GM23338 (cell line): ENCODE data around the gene GAL3ST2. TPM values are rescaled to one million over a fixed set of nuclear protein-coding genes. Genes with fewer than 3 reads are reported as not detected.

ENCODE experiments used
- ATAC-seq: fragments of 200-7000 bp; cut with Tn5 transposase; 3 replicates; pipeline ENCODE4 v1.9.1; 2020
- DNase-seq: peaks from one replicate; pipeline ENCODE4 v3.0.0-alpha.2; 2015; ENCODE audit warnings: low spot score
- H2AFZ ChIP-seq: fragments of 200-600 bp; sonication (generic); 2 replicates; pipeline ENCODE4 v1.8.0; 2016; ENCODE audit warnings: antibody characterized with exemption, mild to moderate bottlenecking, moderate library complexity
- H3F3A ChIP-seq: fragments of 200-600 bp; sonication (generic); replicated peaks from 2 replicates; pipeline ENCODE4 v1.8.0; 2017; ENCODE audit warnings: antibody characterized with exemption, mixed run types, low read depth
- H3K27ac ChIP-seq: fragments of 200-600 bp; sonication (generic); 2 replicates; pipeline ENCODE4 v1.6.1; 2016; ENCODE audit warnings: low read depth
- H3K27me3 ChIP-seq: fragments of 200-600 bp; sonication (generic); 2 replicates; pipeline ENCODE4 v1.8.0; 2016; ENCODE audit warnings: mild to moderate bottlenecking, mixed run types, moderate library complexity; ENCODE audit not compliant: insufficient read depth
- H3K36me3 ChIP-seq: fragments of 200-600 bp; sonication (generic); 2 replicates; pipeline ENCODE4 v1.8.0; 2016; ENCODE audit warnings: mild to moderate bottlenecking; ENCODE audit not compliant: insufficient read depth
- H3K4me1 ChIP-seq: fragments of 200-600 bp; sonication (generic); 2 replicates; pipeline ENCODE4 v1.8.0; 2016; ENCODE audit warnings: mild to moderate bottlenecking, moderate library complexity; ENCODE audit not compliant: insufficient read depth
- H3K4me2 ChIP-seq: fragments of 200-600 bp; sonication (generic); 2 replicates; pipeline ENCODE4 v1.7.1; 2017; ENCODE audit warnings: mixed run types
- H3K4me3 ChIP-seq: fragments of 200-600 bp; sonication (generic); 2 replicates; pipeline ENCODE4 v1.6.1; 2016; ENCODE audit warnings: mixed run types
- H3K79me2 ChIP-seq: fragments of 200-600 bp; sonication (generic); replicated peaks from 2 replicates; pipeline ENCODE4 v1.8.0; 2017; ENCODE audit warnings: mild to moderate bottlenecking; ENCODE audit not compliant: insufficient read depth
- H3K9me2 ChIP-seq: fragments of 200-600 bp; sonication (generic); 2 replicates; pipeline ENCODE4 v1.8.0; 2017; ENCODE audit not compliant: insufficient read depth
- H4K20me1 ChIP-seq: fragments of 200-600 bp; sonication (generic); replicated peaks from 2 replicates; pipeline ENCODE4 v1.8.0; 2017; ENCODE audit warnings: mild to moderate bottlenecking; ENCODE audit not compliant: insufficient read depth
- H3K27ac Mint-ChIP-seq: 2 replicates; pipeline ENCODE4 v1.8.0; 2020; ENCODE audit warnings: inconsistent platforms, mild to moderate bottlenecking, moderate library complexity, mixed read lengths
- H3K27me3 Mint-ChIP-seq: 3 replicates; pipeline ENCODE4 v1.8.0; 2022; ENCODE audit warnings: low read depth, mild to moderate bottlenecking, moderate library complexity, mixed read lengths, inconsistent platforms; ENCODE audit not compliant: insufficient read depth, poor library complexity
- H3K36me3 Mint-ChIP-seq: 3 replicates; pipeline ENCODE4 v1.8.0; 2021; ENCODE audit warnings: low read depth, mild to moderate bottlenecking, inconsistent platforms, moderate library complexity, mixed read lengths
- H3K4me1 Mint-ChIP-seq: 3 replicates; pipeline ENCODE4 v1.8.0; 2020; ENCODE audit warnings: mild to moderate bottlenecking, inconsistent platforms, mixed read lengths
- H3K4me3 Mint-ChIP-seq: 3 replicates; pipeline ENCODE4 v1.8.0; 2021; ENCODE audit warnings: moderate library complexity, mild to moderate bottlenecking, inconsistent platforms, mixed read lengths
- H3K9me3 Mint-ChIP-seq: 3 replicates; pipeline ENCODE4 v1.8.0; 2020; ENCODE audit warnings: moderate library complexity, mild to moderate bottlenecking, inconsistent platforms, mixed read lengths
- CREB1 ChIP-seq: fragments of 250-450 bp; sonication (Bioruptor Pico); IDR thresholded peaks from 2 replicates; pipeline ENCODE4 v1.5.0; 2020; ENCODE audit warnings: low read depth, mild to moderate bottlenecking, moderate library complexity
- CTCF ChIP-seq, 2 experiments: fragments of 200-600 bp in 1 of 2; sonication (generic) in 1 of 2; conservative IDR thresholded peaks; 2 replicates each; pipeline versions ENCODE4 v1.5.1 to v1.6.1; 2016 to 2017; ENCODE audit warnings: antibody characterized with exemption in 2 of 2, low read depth in 2 of 2, mild to moderate bottlenecking in 2 of 2, moderate library complexity in 1 of 2
- EZH2 ChIP-seq: fragments of 200-600 bp; sonication (generic); IDR thresholded peaks from one replicate; pipeline ENCODE4 v1.8.0; 2017; ENCODE audit warnings: antibody characterized with exemption, mild to moderate bottlenecking, low read depth; ENCODE audit not compliant: unreplicated experiment
- EZH2phosphoT487 ChIP-seq: fragments of 200-600 bp; sonication (generic); IDR thresholded peaks from one replicate; pipeline ENCODE4 v1.8.1; 2018; ENCODE audit warnings: antibody characterized with exemption; ENCODE audit not compliant: unreplicated experiment
- JUNB ChIP-seq: IDR thresholded peaks from one replicate; pipeline ENCODE4 v1.6.1; 2016; ENCODE audit warnings: antibody characterized with exemption; ENCODE audit not compliant: unreplicated experiment
- NANOG ChIP-seq: IDR thresholded peaks from 2 replicates; pipeline ENCODE4 v1.6.1; 2016; ENCODE audit warnings: antibody characterized with exemption, borderline replicate concordance
- POLR2AphosphoS5 ChIP-seq: IDR thresholded peaks from 2 replicates; pipeline ENCODE4 v1.6.1; 2016; ENCODE audit warnings: antibody characterized with exemption, low read depth
- STAT1 ChIP-seq: IDR thresholded peaks from one replicate; pipeline ENCODE4 v1.6.1; 2016; ENCODE audit warnings: antibody characterized with exemption; ENCODE audit not compliant: unreplicated experiment
- ZNF114 ChIP-seq: fragments of 250-450 bp; sonication (Bioruptor Pico); IDR thresholded peaks from 2 replicates; pipeline ENCODE4 v1.5.0; 2020; ENCODE audit warnings: mild to moderate bottlenecking, moderate library complexity
- ZNF331 ChIP-seq: fragments of 250-450 bp; sonication (Bioruptor Pico); IDR thresholded peaks from 2 replicates; pipeline ENCODE4 v1.5.0; 2020; ENCODE audit warnings: low read depth, mild to moderate bottlenecking, moderate library complexity
- polyA plus RNA-seq: library from polyadenylated mRNA; unstranded; fragments of >200 nt; fragmentation: Nextera tagmentation; extraction: Ambion mirVana; gene quantifications from 2 replicates; pipeline ENCODE4 v1.2.1, GENCODE V29; 2016
- total RNA-seq: library from RNA; depleted of rRNA; stranded (reverse); fragments of >200 nt; shearing (Covaris generic); gene quantifications from 2 replicates; pipeline ENCODE4 v1.2.3, GENCODE V29; 2014
- TF ChIP-seq, protein P1 (sequence below): IDR thresholded peaks from one replicate; pipeline ENCODE4 v1.6.1; 2018; ENCODE audit warnings: antibody characterized with exemption; ENCODE audit not compliant: unreplicated experiment
- TF ChIP-seq, protein P2 (sequence below): fragments of 250-450 bp; sonication (Bioruptor Pico); IDR thresholded peaks from 2 replicates; pipeline ENCODE4 v1.5.0; 2020; ENCODE audit warnings: mild to moderate bottlenecking, moderate library complexity
- TF ChIP-seq, protein P3 (sequence below): IDR thresholded peaks from 2 replicates; pipeline ENCODE4 v1.6.1; 2016; ENCODE audit warnings: antibody characterized with exemption

GAL3ST2 gene
- total and polyA plus RNA-seq, 2 experiments from 2014 or later = 0.19 to 0.24 TPM

DNA sequence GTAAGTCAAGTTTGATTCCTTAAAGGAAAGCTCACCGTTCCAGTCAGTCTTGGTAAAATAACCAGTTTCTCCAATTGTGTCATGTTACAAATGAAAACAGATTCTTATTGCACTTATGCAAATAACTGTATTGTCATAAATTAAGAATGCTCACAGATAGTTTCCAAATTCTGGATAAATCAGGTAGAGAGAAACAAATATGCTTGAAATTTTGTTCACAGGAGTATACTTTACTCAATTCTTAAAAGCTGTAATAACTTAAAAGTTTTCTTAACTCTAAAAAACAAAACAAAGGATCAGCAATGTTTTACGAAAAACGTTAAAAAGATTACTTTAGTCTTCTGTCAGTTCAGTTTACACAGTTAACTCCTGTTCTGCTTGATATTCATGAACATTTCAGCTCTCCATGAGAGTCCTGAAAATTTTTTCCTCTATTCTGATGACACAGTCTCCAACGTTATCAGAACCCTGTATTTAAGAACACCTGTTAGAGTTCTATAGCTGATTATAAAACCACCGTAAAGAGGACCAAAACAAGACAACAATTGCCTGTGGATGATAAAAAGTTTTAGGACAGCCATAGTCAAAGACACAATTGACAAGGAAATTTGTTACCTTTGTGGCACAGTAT lies 4.4 kb downstream of the GAL3ST2 start:
- Mint-ChIP-seq H3K36me3 (peaks cover 20% of the 10 kb centered on the region), H3K27ac (no peak overlapping the region), H3K4me1 (peaks cover 18% of the 10 kb centered on the region), H3K27me3 (peaks cover 11% of the 10 kb centered on the region), H3K9me3 (peaks cover 53% of the 10 kb centered on the region), H3K4me3 (no peak overlapping the region)
- Histone ChIP-seq H2AFZ (no peak overlapping the region), H3F3A (no peaks in the 10 kb centered on the region), H3K79me2 (no peaks in the 10 kb centered on the region), H3K4me3 (no peak overlapping the region), H3K27me3 (no peaks in the 10 kb centered on the region), H3K27ac (no peak overlapping the region), H3K4me1 (peaks cover 13% of the 10 kb centered on the region; the same call in 1 of the 2 replicates), H3K36me3 (peaks cover 7% of the 10 kb centered on the region; the same call in 1 of the 2 replicates), H3K4me2 (no peak overlapping the region), H3K9me2 (no peaks in the 10 kb centered on the region), H4K20me1 (no peaks in the 10 kb centered on the region)
- no peak for DNase-seq
- ATAC-seq = no peak
- TF ChIP-seq ZNF114 (no peak), ZNF331 (CRISPR knock-in tag) (no peak), NANOG (no peak), EZH2 (no peak), JUNB (no peak), STAT1 (no peak), CTCF (conservative IDR thresholded peaks at IDR 0.05; ENCODE audit: low read depth in 2 of 2) (no peak), CREB1 (CRISPR knock-in tag) (no peak), EZH2phosphoT487 (no peak), POLR2AphosphoS5 (no peak)
- TF ChIP-seq, protein P1, sequence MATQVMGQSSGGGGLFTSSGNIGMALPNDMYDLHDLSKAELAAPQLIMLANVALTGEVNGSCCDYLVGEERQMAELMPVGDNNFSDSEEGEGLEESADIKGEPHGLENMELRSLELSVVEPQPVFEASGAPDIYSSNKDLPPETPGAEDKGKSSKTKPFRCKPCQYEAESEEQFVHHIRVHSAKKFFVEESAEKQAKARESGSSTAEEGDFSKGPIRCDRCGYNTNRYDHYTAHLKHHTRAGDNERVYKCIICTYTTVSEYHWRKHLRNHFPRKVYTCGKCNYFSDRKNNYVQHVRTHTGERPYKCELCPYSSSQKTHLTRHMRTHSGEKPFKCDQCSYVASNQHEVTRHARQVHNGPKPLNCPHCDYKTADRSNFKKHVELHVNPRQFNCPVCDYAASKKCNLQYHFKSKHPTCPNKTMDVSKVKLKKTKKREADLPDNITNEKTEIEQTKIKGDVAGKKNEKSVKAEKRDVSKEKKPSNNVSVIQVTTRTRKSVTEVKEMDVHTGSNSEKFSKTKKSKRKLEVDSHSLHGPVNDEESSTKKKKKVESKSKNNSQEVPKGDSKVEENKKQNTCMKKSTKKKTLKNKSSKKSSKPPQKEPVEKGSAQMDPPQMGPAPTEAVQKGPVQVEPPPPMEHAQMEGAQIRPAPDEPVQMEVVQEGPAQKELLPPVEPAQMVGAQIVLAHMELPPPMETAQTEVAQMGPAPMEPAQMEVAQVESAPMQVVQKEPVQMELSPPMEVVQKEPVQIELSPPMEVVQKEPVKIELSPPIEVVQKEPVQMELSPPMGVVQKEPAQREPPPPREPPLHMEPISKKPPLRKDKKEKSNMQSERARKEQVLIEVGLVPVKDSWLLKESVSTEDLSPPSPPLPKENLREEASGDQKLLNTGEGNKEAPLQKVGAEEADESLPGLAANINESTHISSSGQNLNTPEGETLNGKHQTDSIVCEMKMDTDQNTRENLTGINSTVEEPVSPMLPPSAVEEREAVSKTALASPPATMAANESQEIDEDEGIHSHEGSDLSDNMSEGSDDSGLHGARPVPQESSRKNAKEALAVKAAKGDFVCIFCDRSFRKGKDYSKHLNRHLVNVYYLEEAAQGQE = no peak
- TF ChIP-seq, protein P2, sequence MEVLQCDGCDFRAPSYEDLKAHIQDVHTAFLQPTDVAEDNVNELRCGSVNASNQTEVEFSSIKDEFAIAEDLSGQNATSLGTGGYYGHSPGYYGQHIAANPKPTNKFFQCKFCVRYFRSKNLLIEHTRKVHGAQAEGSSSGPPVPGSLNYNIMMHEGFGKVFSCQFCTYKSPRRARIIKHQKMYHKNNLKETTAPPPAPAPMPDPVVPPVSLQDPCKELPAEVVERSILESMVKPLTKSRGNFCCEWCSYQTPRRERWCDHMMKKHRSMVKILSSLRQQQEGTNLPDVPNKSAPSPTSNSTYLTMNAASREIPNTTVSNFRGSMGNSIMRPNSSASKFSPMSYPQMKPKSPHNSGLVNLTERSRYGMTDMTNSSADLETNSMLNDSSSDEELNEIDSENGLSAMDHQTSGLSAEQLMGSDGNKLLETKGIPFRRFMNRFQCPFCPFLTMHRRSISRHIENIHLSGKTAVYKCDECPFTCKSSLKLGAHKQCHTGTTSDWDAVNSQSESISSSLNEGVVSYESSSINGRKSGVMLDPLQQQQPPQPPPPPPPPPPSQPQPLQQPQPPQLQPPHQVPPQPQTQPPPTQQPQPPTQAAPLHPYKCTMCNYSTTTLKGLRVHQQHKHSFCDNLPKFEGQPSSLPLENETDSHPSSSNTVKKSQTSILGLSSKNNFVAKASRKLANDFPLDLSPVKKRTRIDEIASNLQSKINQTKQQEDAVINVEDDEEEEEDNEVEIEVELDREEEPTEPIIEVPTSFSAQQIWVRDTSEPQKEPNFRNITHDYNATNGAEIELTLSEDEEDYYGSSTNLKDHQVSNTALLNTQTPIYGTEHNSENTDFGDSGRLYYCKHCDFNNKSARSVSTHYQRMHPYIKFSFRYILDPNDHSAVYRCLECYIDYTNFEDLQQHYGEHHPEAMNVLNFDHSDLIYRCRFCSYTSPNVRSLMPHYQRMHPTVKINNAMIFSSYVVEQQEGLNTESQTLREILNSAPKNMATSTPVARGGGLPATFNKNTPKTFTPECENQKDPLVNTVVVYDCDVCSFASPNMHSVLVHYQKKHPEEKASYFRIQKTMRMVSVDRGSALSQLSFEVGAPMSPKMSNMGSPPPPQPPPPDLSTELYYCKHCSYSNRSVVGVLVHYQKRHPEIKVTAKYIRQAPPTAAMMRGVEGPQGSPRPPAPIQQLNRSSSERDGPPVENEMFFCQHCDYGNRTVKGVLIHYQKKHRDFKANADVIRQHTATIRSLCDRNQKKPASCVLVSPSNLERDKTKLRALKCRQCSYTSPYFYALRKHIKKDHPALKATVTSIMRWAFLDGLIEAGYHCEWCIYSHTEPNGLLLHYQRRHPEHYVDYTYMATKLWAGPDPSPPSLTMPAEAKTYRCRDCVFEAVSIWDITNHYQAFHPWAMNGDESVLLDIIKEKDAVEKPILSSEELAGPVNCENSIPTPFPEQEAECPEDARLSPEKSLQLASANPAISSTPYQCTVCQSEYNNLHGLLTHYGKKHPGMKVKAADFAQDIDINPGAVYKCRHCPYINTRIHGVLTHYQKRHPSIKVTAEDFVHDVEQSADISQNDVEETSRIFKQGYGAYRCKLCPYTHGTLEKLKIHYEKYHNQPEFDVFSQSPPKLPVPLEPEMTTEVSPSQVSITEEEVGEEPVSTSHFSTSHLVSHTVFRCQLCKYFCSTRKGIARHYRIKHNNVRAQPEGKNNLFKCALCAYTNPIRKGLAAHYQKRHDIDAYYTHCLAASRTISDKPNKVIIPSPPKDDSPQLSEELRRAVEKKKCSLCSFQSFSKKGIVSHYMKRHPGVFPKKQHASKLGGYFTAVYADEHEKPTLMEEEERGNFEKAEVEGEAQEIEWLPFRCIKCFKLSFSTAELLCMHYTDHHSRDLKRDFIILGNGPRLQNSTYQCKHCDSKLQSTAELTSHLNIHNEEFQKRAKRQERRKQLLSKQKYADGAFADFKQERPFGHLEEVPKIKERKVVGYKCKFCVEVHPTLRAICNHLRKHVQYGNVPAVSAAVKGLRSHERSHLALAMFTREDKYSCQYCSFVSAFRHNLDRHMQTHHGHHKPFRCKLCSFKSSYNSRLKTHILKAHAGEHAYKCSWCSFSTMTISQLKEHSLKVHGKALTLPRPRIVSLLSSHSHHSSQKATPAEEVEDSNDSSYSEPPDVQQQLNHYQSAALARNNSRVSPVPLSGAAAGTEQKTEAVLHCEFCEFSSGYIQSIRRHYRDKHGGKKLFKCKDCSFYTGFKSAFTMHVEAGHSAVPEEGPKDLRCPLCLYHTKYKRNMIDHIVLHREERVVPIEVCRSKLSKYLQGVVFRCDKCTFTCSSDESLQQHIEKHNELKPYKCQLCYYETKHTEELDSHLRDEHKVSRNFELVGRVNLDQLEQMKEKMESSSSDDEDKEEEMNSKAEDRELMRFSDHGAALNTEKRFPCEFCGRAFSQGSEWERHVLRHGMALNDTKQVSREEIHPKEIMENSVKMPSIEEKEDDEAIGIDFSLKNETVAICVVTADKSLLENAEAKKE (CRISPR knock-in tag) = no peak
- TF ChIP-seq, protein P3, sequence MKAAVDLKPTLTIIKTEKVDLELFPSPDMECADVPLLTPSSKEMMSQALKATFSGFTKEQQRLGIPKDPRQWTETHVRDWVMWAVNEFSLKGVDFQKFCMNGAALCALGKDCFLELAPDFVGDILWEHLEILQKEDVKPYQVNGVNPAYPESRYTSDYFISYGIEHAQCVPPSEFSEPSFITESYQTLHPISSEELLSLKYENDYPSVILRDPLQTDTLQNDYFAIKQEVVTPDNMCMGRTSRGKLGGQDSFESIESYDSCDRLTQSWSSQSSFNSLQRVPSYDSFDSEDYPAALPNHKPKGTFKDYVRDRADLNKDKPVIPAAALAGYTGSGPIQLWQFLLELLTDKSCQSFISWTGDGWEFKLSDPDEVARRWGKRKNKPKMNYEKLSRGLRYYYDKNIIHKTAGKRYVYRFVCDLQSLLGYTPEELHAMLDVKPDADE = no peak
